HEK293 (cell line): ENCODE measurements around the gene ZNF184.

ENCODE experiments used
- BCL6B ChIP-seq: fragments of 450-650 bp; formaldehyde crosslinking; IDR thresholded peaks from 2 replicates; pipeline ENCODE4 v1.5.1; 2017; ENCODE audit warnings: missing biosample characterization, missing genetic modification characterization
- MEIS1 ChIP-seq: sonication (generic); formaldehyde crosslinking; IDR thresholded peaks from 2 replicates; pipeline ENCODE4 v1.8.1; 2022; ENCODE audit warnings: missing genetic modification reagents, mild to moderate bottlenecking, borderline replicate concordance
- ZBTB10 ChIP-seq: fragments of 450-650 bp; formaldehyde crosslinking; IDR thresholded peaks from 2 replicates; pipeline ENCODE4 v1.5.1; 2016; ENCODE audit warnings: missing biosample characterization, missing genetic modification characterization
- ZBTB21 ChIP-seq: fragments of 450-650 bp; formaldehyde crosslinking; IDR thresholded peaks from 2 replicates; pipeline ENCODE4 v1.5.1; 2017; ENCODE audit warnings: missing biosample characterization, missing genetic modification characterization
- ZBTB48 ChIP-seq: fragments of 450-650 bp; formaldehyde crosslinking; IDR thresholded peaks from 2 replicates; pipeline ENCODE4 v1.5.1; 2016; ENCODE audit warnings: missing biosample characterization, missing genetic modification characterization
- ZFP69B ChIP-seq: fragments of 450-650 bp; formaldehyde crosslinking; IDR thresholded peaks from 2 replicates; pipeline ENCODE4 v1.5.1; 2016; ENCODE audit warnings: missing biosample characterization, missing genetic modification characterization
- ZNF10 ChIP-seq: fragments of 450-650 bp; formaldehyde crosslinking; IDR thresholded peaks from 2 replicates; pipeline ENCODE4 v1.5.1; 2017; ENCODE audit warnings: missing biosample characterization, missing genetic modification characterization
- ZNF157 ChIP-seq: fragments of 450-650 bp; formaldehyde crosslinking; IDR thresholded peaks from 2 replicates; pipeline ENCODE4 v1.5.1; 2016; ENCODE audit warnings: missing biosample characterization, missing genetic modification characterization
- ZNF335 ChIP-seq: fragments of 450-650 bp; formaldehyde crosslinking; conservative IDR thresholded peaks from 2 replicates; pipeline ENCODE4 v1.5.1; 2016; ENCODE audit warnings: missing biosample characterization, missing genetic modification characterization
- ZNF37A ChIP-seq: fragments of 450-650 bp; IDR thresholded peaks from 2 replicates; pipeline ENCODE4 v1.5.1; 2018; ENCODE audit warnings: missing biosample characterization, missing genetic modification characterization
- ZNF394 ChIP-seq: fragments of 450-650 bp; formaldehyde crosslinking; IDR thresholded peaks from 2 replicates; pipeline ENCODE4 v1.5.1; 2016; ENCODE audit warnings: missing biosample characterization, missing genetic modification characterization, mild to moderate bottlenecking, moderate library complexity, borderline replicate concordance
- ZNF404 ChIP-seq: fragments of 450-650 bp; formaldehyde crosslinking; IDR thresholded peaks from 2 replicates; pipeline ENCODE4 v1.5.1; 2017; ENCODE audit warnings: missing biosample characterization, missing genetic modification characterization
- ZNF548 ChIP-seq: fragments of 450-650 bp; formaldehyde crosslinking; IDR thresholded peaks from 2 replicates; pipeline ENCODE4 v1.5.1; 2016; ENCODE audit warnings: missing biosample characterization, missing genetic modification characterization
- ZNF623 ChIP-seq: fragments of 450-650 bp; formaldehyde crosslinking; IDR thresholded peaks from 2 replicates; pipeline ENCODE4 v1.5.1; 2016; ENCODE audit warnings: missing biosample characterization, missing genetic modification characterization
- ZNF639 ChIP-seq: fragments of 450-650 bp; formaldehyde crosslinking; IDR thresholded peaks from 2 replicates; pipeline ENCODE4 v1.5.1; 2016; ENCODE audit warnings: missing biosample characterization, missing genetic modification characterization
- ZNF704 ChIP-seq: fragments of 450-650 bp; formaldehyde crosslinking; IDR thresholded peaks from 2 replicates; pipeline ENCODE4 v1.5.1; 2016; ENCODE audit warnings: missing biosample characterization, missing genetic modification characterization
- ZNF837 ChIP-seq: fragments of 450-650 bp; formaldehyde crosslinking; IDR thresholded peaks from 2 replicates; pipeline ENCODE4 v1.5.1; 2016; ENCODE audit warnings: missing biosample characterization, missing genetic modification characterization
- ZSCAN4 ChIP-seq: fragments of 450-650 bp; formaldehyde crosslinking; IDR thresholded peaks from 2 replicates; pipeline ENCODE4 v1.5.1; 2017; ENCODE audit warnings: missing biosample characterization, missing genetic modification characterization
- TF ChIP-seq, protein P1 (sequence below): fragments of 450-650 bp; formaldehyde crosslinking; IDR thresholded peaks from 2 replicates; pipeline ENCODE4 v1.5.1; 2016; ENCODE audit warnings: missing biosample characterization, missing genetic modification characterization, borderline replicate concordance
- TF ChIP-seq, protein P2 (sequence below): fragments of 450-650 bp; formaldehyde crosslinking; IDR thresholded peaks from 2 replicates; pipeline ENCODE4 v1.5.1; 2016; ENCODE audit warnings: missing biosample characterization, missing genetic modification characterization

The ZNF184 gene

GRCh38 chr6:27505209-27506027 lies 32.5 kb upstream of the ZNF184 start (continued):
- TF ChIP-seq ZNF837 (tag by site-specific recombination) (no peak), ZNF623 (tag by site-specific recombination) (peak; percentile 28; the same call in 1 of the 2 replicates), ZNF157 (tag by site-specific recombination) (no peak), ZBTB21 (tag by site-specific recombination) (peak; percentile 85), ZNF639 (peak; percentile 95), ZFP69B (tag by site-specific recombination) (peak; percentile 71; the same call in 1 of the 2 replicates), ZSCAN4 (tag by site-specific recombination) (0 out of 2 replicates have a peak, but pooled peaks have one; percentile 19), BCL6B (peak; percentile 44; the same call in 1 of the 2 replicates), ZNF704 (tag by site-specific recombination) (no peak), ZNF335 (tag by site-specific recombination) (peak; percentile 37; the same call in 1 of the 2 replicates), MEIS1 (0 out of 2 replicates have a peak, but pooled peaks have one; percentile 45), ZBTB48 (peak; percentile 75), ZNF10 (tag by site-specific recombination) (peak; percentile 84), ZBTB10 (tag by site-specific recombination) (peak; percentile 85), ZNF404 (0 out of 2 replicates have a peak, but pooled peaks have one; percentile 14), ZNF37A (no peak), ZNF548 (tag by site-specific recombination) (no peak), ZNF394 (tag by site-specific recombination) (peak; percentile 84)
- TF ChIP-seq, protein P1, sequence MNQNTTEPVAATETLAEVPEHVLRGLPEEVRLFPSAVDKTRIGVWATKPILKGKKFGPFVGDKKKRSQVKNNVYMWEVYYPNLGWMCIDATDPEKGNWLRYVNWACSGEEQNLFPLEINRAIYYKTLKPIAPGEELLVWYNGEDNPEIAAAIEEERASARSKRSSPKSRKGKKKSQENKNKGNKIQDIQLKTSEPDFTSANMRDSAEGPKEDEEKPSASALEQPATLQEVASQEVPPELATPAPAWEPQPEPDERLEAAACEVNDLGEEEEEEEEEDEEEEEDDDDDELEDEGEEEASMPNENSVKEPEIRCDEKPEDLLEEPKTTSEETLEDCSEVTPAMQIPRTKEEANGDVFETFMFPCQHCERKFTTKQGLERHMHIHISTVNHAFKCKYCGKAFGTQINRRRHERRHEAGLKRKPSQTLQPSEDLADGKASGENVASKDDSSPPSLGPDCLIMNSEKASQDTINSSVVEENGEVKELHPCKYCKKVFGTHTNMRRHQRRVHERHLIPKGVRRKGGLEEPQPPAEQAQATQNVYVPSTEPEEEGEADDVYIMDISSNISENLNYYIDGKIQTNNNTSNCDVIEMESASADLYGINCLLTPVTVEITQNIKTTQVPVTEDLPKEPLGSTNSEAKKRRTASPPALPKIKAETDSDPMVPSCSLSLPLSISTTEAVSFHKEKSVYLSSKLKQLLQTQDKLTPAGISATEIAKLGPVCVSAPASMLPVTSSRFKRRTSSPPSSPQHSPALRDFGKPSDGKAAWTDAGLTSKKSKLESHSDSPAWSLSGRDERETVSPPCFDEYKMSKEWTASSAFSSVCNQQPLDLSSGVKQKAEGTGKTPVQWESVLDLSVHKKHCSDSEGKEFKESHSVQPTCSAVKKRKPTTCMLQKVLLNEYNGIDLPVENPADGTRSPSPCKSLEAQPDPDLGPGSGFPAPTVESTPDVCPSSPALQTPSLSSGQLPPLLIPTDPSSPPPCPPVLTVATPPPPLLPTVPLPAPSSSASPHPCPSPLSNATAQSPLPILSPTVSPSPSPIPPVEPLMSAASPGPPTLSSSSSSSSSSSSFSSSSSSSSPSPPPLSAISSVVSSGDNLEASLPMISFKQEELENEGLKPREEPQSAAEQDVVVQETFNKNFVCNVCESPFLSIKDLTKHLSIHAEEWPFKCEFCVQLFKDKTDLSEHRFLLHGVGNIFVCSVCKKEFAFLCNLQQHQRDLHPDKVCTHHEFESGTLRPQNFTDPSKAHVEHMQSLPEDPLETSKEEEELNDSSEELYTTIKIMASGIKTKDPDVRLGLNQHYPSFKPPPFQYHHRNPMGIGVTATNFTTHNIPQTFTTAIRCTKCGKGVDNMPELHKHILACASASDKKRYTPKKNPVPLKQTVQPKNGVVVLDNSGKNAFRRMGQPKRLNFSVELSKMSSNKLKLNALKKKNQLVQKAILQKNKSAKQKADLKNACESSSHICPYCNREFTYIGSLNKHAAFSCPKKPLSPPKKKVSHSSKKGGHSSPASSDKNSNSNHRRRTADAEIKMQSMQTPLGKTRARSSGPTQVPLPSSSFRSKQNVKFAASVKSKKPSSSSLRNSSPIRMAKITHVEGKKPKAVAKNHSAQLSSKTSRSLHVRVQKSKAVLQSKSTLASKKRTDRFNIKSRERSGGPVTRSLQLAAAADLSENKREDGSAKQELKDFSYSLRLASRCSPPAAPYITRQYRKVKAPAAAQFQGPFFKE (tag by site-specific recombination) = no peak
- TF ChIP-seq, protein P2, sequence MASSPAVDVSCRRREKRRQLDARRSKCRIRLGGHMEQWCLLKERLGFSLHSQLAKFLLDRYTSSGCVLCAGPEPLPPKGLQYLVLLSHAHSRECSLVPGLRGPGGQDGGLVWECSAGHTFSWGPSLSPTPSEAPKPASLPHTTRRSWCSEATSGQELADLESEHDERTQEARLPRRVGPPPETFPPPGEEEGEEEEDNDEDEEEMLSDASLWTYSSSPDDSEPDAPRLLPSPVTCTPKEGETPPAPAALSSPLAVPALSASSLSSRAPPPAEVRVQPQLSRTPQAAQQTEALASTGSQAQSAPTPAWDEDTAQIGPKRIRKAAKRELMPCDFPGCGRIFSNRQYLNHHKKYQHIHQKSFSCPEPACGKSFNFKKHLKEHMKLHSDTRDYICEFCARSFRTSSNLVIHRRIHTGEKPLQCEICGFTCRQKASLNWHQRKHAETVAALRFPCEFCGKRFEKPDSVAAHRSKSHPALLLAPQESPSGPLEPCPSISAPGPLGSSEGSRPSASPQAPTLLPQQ (tag by site-specific recombination) = peak; percentile 88
